Measurements from ENCODE around the gene KCNH1.
"Not testable (repeated sequence)": the region's sequence is repeated elsewhere in the genome, so short reads cannot be mapped to it uniquely, and the experiment has no call there.

KCNH1 gene

DNA sequence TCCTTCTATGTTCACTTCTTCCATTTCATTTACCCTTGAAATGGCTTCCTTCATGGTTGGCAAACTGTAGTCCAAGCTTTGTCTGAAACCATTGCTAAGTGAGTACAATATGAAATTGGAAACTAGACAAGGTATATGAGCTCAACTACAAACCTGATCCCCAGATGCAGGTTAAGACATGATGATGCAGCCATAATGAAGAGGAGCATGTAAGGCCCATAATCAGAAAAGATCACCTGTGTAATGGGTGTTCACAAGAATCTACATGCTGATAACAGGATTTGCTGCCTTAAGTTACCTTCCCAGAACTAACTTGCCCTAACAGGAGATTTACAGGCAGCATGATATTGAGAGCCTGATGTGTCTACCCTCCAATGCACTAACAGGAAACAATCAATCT is 153.9 kb downstream of the KCNH1 start:
- H3K4me3 ChIP-seq (ENCODE audit: low read depth, low read length): no peak overlapping the region
- TF ChIP-seq, protein P1, sequence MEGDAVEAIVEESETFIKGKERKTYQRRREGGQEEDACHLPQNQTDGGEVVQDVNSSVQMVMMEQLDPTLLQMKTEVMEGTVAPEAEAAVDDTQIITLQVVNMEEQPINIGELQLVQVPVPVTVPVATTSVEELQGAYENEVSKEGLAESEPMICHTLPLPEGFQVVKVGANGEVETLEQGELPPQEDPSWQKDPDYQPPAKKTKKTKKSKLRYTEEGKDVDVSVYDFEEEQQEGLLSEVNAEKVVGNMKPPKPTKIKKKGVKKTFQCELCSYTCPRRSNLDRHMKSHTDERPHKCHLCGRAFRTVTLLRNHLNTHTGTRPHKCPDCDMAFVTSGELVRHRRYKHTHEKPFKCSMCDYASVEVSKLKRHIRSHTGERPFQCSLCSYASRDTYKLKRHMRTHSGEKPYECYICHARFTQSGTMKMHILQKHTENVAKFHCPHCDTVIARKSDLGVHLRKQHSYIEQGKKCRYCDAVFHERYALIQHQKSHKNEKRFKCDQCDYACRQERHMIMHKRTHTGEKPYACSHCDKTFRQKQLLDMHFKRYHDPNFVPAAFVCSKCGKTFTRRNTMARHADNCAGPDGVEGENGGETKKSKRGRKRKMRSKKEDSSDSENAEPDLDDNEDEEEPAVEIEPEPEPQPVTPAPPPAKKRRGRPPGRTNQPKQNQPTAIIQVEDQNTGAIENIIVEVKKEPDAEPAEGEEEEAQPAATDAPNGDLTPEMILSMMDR (IDR thresholded peaks at IDR 0.05; ENCODE audit: insufficient read depth, low read depth, low read length, missing control alignments): no peak
- no peak for DNase-seq (ENCODE audit: low read depth)

DNA sequence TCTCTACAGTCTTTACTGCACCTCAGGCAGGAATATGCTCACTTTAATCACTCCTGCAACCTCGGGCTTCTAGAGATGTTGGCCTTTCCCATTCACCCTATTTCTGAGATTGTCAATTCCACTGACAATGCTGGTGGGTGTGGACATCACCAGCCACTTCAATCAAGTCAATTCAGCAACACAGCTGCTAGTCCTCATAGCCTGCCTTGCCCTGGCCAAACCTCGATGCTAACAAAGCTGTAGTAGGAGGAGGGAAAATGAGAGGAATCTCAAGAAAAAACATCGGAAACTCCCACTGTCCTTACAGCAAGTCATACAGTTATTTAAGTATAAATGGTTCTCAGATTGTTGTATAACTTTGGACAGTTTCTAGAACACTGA is 155.0 kb downstream of the KCNH1 start:
- TF ChIP-seq, protein P1 (IDR thresholded peaks at IDR 0.05; ENCODE audit: insufficient read depth, low read depth, low read length, missing control alignments): no peak
- H3K4me3 ChIP-seq (ENCODE audit: low read depth, low read length): no peak overlapping the region
- DNase-seq (ENCODE audit: low read depth): no peak

DNA sequence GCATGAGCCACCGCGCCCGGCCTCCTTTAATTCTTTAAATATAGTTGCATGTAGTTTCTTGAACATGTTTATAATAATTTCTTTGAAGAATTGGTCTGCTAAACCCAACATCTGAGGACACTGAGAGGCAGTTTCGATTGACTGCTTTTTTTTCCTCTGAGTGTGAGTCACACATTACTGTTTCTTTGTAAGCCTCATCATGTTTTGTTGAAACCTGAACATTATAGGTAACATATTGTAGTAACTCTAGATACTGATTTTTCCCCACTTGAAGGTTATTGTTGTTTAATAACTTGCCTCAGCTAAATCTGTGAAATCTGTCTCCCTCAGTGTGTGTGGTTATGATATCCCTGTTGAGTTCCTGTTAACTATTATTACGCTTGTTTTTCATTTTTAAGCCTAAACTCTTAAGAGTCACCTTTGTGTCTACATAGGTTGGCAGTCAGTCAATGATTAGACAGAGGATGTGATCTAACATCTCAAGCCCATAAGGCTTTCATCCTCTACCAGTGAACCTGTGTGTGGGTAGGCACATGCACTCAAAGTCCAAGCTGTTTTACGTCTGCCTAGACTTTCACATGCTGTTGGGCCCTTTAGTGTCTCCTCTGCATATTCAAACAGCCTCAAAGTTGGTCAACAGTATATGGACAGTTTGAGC is 155.5 kb downstream of the KCNH1 start:
- no peak overlapping the region for H3K4me3 ChIP-seq (ENCODE audit: low read depth, low read length)
- TF ChIP-seq, protein P1 (IDR thresholded peaks at IDR 0.05; ENCODE audit: insufficient read depth, low read depth, low read length, missing control alignments): no peak
- no peak for DNase-seq (ENCODE audit: low read depth)

GRCh38 chr1:210951279-210951678 is 182.7 kb downstream of the KCNH1 start:
- DNase-seq (ENCODE audit: low read depth): no peak
- no peak overlapping the region for H3K4me3 ChIP-seq (ENCODE audit: low read depth, low read length)
- TF ChIP-seq, protein P1 (IDR thresholded peaks at IDR 0.05; ENCODE audit: insufficient read depth, low read depth, low read length, missing control alignments): no peak

GRCh38 chr1:210949940-210950546 is 183.9 kb downstream of the KCNH1 start:
- H3K4me3 ChIP-seq (ENCODE audit: low read depth, low read length): not testable (repeated sequence)
- DNase-seq (ENCODE audit: low read depth): peak; percentile 54
- TF ChIP-seq, protein P1 (IDR thresholded peaks at IDR 0.05; ENCODE audit: insufficient read depth, low read depth, low read length, missing control alignments): peak; percentile 71

DNA sequence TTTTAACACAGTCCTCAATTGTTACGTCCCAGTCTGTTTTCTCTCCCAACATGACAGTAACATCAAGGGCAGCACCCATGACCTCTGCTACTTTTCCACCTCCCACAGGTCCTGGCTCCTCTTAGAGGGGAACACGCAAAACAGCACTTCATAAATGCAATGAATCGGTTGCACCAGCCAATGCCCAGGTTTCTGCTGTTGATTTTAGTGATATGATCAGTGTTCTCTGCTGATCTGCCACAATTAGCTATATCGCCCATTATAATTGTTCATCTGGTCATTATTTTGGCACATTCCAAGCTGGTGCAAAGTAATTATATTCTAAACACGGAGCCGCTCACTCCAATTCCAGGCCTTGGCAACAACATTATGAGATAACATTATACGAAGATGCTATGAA is 184.5 kb downstream of the KCNH1 start:
- DNase-seq (ENCODE audit: low read depth): no peak
- TF ChIP-seq, protein P1 (IDR thresholded peaks at IDR 0.05; ENCODE audit: insufficient read depth, low read depth, low read length, missing control alignments): no peak
- no peak overlapping the region for H3K4me3 ChIP-seq (ENCODE audit: low read depth, low read length)

- DNase-seq (ENCODE audit: low read depth): no peak
- TF ChIP-seq, protein P1 (IDR thresholded peaks at IDR 0.05; ENCODE audit: insufficient read depth, low read depth, low read length, missing control alignments): no peak
- no peak overlapping the region for H3K4me3 ChIP-seq (ENCODE audit: low read depth, low read length)
These were observed 184.9 kb downstream of the KCNH1 start for GRCh38 chr1:210949039-210949438.
